Right lobe of liver (tissue), 4 donors: ENCODE measurements around the gene NPEPL1.

ENCODE experiments used
- CTCF ChIP-seq, 4 donors: fragments of 200-600 bp in 3 of 4; fragments of 450-650 bp in 1 of 4; IDR thresholded peaks; one replicate each; pipeline versions ENCODE4 v1.5.1 to v1.8.0; 2016 to 2022; ENCODE audit warnings: antibody characterized with exemption in 4 of 4, mild to moderate bottlenecking in 2 of 4
- POLR2A ChIP-seq: fragments of 450-650 bp; IDR thresholded peaks from one replicate; pipeline ENCODE4 v1.6.1; 2017; ENCODE audit warnings: antibody characterized with exemption, mild to moderate bottlenecking
- donor health status: DM: no; HTN: no; CAD: no.
- donor health status: DM: no; HTN: no; CAD: no.
- donor health status: DM: no; HTN: yes; CAD: no.

DNA sequence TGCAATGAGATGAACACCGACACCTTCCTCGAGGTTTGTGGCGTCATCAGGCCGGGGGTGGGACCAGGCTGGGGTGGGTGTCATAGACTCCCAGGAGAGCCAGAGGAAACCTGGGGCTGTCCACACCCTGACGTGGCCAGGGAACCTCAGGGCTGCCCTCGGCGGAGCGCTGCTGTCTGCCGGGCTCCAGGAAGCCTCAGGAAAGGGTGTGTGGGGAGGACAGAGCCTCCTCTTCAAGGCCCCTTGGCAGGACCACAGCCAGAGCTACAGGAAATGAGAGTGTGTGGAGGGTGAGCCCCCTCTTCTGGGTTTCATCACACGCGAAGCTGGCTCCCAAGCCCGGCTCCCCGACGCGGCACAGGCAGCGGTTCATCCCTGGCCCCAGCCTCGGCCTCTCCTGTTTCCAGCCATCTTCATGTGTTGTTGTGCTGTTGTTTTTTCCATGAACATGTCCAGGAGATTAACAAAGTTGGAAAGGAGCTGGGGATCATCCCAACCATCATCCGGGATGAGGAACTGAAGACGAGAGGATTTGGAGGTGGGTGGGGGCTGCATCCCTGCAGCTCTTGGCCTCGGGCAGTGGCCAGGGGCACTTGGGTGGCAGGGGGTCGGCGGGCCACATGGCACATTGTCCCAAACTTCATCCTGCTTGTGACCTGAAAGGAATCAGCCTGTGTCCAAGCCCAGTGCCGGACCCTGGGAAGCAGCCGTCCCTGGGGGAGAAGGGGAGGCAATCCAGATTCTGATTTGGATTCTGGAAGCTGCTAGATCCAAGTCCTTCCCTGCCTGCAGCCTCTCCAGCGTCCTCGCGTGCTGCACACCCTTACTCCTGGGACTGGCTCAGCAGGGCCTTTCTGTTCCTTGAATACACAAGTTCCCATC is 6.4 kb downstream of the NPEPL1 start:
- no peak for TF ChIP-seq CTCF (IDR thresholded peaks at IDR 0.05)
- no peak for TF ChIP-seq POLR2A
